Activated T-cell treated with anti-CD3 and anti-CD28 coated beads, Interleukin-2, amount 50 U/mL, for 48 hours (primary cell): Measurements from ENCODE around the gene RRBP1.

ENCODE experiments used
- DNase-seq, 2 experiments: peaks; one replicate each; pipeline ENCODE4 v3.0.0-alpha.2; 2020

RRBP1 gene

GRCh38 chr20:17682889-17683198 is 802 bp upstream of the RRBP1 start:
- DNase-seq = no peak

- DNase-seq = no peak
These were observed 328 bp downstream of the RRBP1 start for GRCh38 chr20:17681726-17682102.

GRCh38 chr20:17680836-17681725 is 961 bp downstream of the RRBP1 start:
- DNase-seq = peak; percentile 84 to 87

- no peak for DNase-seq
These were observed 1.9 kb downstream of the RRBP1 start for GRCh38 chr20:17679941-17680835.

GRCh38 chr20:17678886-17679285 is 3.2 kb downstream of the RRBP1 start:
- no peak for DNase-seq

GRCh38 chr20:17678295-17678694 is 3.7 kb downstream of the RRBP1 start:
- no peak for DNase-seq

- no peak for DNase-seq
These were observed 5.1 kb downstream of the RRBP1 start for GRCh38 chr20:17676942-17677341.

GRCh38 chr20:17676378-17676759 is 5.7 kb downstream of the RRBP1 start:
- DNase-seq = no peak

- no peak for DNase-seq
These were observed 6.3 kb downstream of the RRBP1 start for GRCh38 chr20:17675519-17676377.

- DNase-seq = no peak
These were observed 7.1 kb downstream of the RRBP1 start for GRCh38 chr20:17674722-17675518.

- DNase-seq = no peak
These were observed 9.0 kb downstream of the RRBP1 start for GRCh38 chr20:17673084-17673483.

GRCh38 chr20:17671565-17671964 is 10.5 kb downstream of the RRBP1 start:
- no peak for DNase-seq

- DNase-seq = no peak
These were observed 11.0 kb downstream of the RRBP1 start for GRCh38 chr20:17671011-17671410.

- DNase-seq = no peak
These were observed 12.6 kb downstream of the RRBP1 start for GRCh38 chr20:17669306-17669931.

- DNase-seq = no peak
These were observed 13.6 kb downstream of the RRBP1 start for GRCh38 chr20:17668432-17668831.

- no peak for DNase-seq
These were observed 14.6 kb downstream of the RRBP1 start for GRCh38 chr20:17667445-17667844.

GRCh38 chr20:17666481-17666880 is 15.6 kb downstream of the RRBP1 start:
- DNase-seq = no peak

GRCh38 chr20:17665756-17666155 is 16.3 kb downstream of the RRBP1 start:
- no peak for DNase-seq

- peak in 1 of 2 experiments; percentile 42 for DNase-seq
These were observed 17.9 kb downstream of the RRBP1 start for GRCh38 chr20:17664025-17664633.

GRCh38 chr20:17663486-17663885 is 18.6 kb downstream of the RRBP1 start:
- DNase-seq = no peak

- no peak for DNase-seq
These were observed 19.0 kb downstream of the RRBP1 start for GRCh38 chr20:17663040-17663399.
